HepG2 (cell line): ENCODE measurements around the gene PDGFB. TPM values are rescaled to one million over a fixed set of nuclear protein-coding genes. Genes with fewer than 3 reads are reported as not detected.

Experiments used
- ATF7-NPFF ChIP-seq: sonication (generic); formaldehyde crosslinking; IDR thresholded peaks from 2 replicates; pipeline ENCODE4 v1.8.1; 2023; ENCODE audit warnings: mild to moderate bottlenecking, low read depth, missing genetic modification reagents, moderate library complexity
- ETV5 ChIP-seq: IDR thresholded peaks from 2 replicates; pipeline ENCODE4 v1.6.1; 2018; ENCODE audit warnings: missing biosample characterization, missing genetic modification reagents, inconsistent platforms, borderline replicate concordance
- KLF15 ChIP-seq: sonication (generic); formaldehyde crosslinking; IDR thresholded peaks from 2 replicates; pipeline ENCODE4 v1.8.1; 2023; ENCODE audit warnings: borderline replicate concordance, mild to moderate bottlenecking, inconsistent platforms, missing genetic modification reagents, mixed read lengths
- MED13 ChIP-seq: sonication (generic); formaldehyde crosslinking; IDR thresholded peaks from 2 replicates; pipeline ENCODE4 v1.5.0; 2020; ENCODE audit warnings: missing genetic modification reagents
- MXD4 ChIP-seq: IDR thresholded peaks from 2 replicates; pipeline ENCODE4 v1.6.1; 2016; ENCODE audit warnings: mild to moderate bottlenecking, missing biosample characterization, missing genetic modification reagents
- NCOA2 ChIP-seq: sonication (generic); formaldehyde crosslinking; IDR thresholded peaks from 2 replicates; pipeline ENCODE4 v1.8.0; 2022; ENCODE audit warnings: inconsistent platforms
- POLR2A ChIP-seq, 2 experiments: IDR thresholded peaks; 2 replicates each; pipeline ENCODE4 v1.6.1; 2011; ENCODE audit warnings: low read depth in 2 of 2, low read length in 2 of 2, mild to moderate bottlenecking in 1 of 2, moderate library complexity in 1 of 2; ENCODE audit not compliant: insufficient read depth in 1 of 2
- SMAD1 ChIP-seq: sonication (generic); formaldehyde crosslinking; IDR thresholded peaks from 2 replicates; pipeline ENCODE4 v1.4.0; 2020; ENCODE audit warnings: missing genetic modification reagents, low read depth, mild to moderate bottlenecking, borderline replicate concordance
- TBL1XR1 ChIP-seq: fragments of 150-350 bp; IDR thresholded peaks from 2 replicates; pipeline ENCODE4 v1.6.1; 2014; ENCODE audit warnings: borderline replicate concordance, low read length; ENCODE audit not compliant: partially characterized antibody
- TOPORS ChIP-seq: sonication (generic); formaldehyde crosslinking; IDR thresholded peaks from 2 replicates; pipeline ENCODE4 v1.8.0; 2023; ENCODE audit warnings: mild to moderate bottlenecking, missing genetic modification reagents
- ZBTB38 ChIP-seq: sonication (generic); formaldehyde crosslinking; IDR thresholded peaks from 2 replicates; pipeline ENCODE4 v1.5.1; 2020; ENCODE audit warnings: mild to moderate bottlenecking, missing genetic modification reagents
- ZC3H13 ChIP-seq: sonication (generic); formaldehyde crosslinking; IDR thresholded peaks from 2 replicates; pipeline ENCODE4 v1.8.1; 2023; ENCODE audit warnings: mild to moderate bottlenecking, missing genetic modification reagents, moderate library complexity
- ZFAT ChIP-seq: sonication (generic); formaldehyde crosslinking; conservative IDR thresholded peaks from 2 replicates; pipeline ENCODE4 v1.8.1; 2023; ENCODE audit warnings: missing genetic modification reagents, inconsistent platforms
- ZFX ChIP-seq: sonication (generic); formaldehyde crosslinking; IDR thresholded peaks from 2 replicates; pipeline ENCODE4 v1.4.0; 2020; ENCODE audit warnings: mild to moderate bottlenecking, low read depth, missing genetic modification reagents, moderate library complexity
- ZNF136 ChIP-seq: sonication (generic); formaldehyde crosslinking; IDR thresholded peaks from 2 replicates; pipeline ENCODE4 v1.8.1; 2022; ENCODE audit warnings: low read depth, mild to moderate bottlenecking, moderate library complexity, missing genetic modification reagents
- ZNF296 ChIP-seq: sonication (generic); formaldehyde crosslinking; conservative IDR thresholded peaks from 2 replicates; pipeline ENCODE4 v1.5.0; 2020; ENCODE audit warnings: mild to moderate bottlenecking, missing genetic modification reagents
- ZNF550 ChIP-seq: sonication (generic); formaldehyde crosslinking; IDR thresholded peaks from 2 replicates; pipeline ENCODE4 v1.4.0; 2020; ENCODE audit warnings: mild to moderate bottlenecking, missing genetic modification reagents, borderline replicate concordance
- ZNF670 ChIP-seq: sonication (generic); formaldehyde crosslinking; IDR thresholded peaks from 2 replicates; pipeline ENCODE4 v1.8.0; 2022; ENCODE audit warnings: mild to moderate bottlenecking, missing genetic modification reagents, borderline replicate concordance
- ZSCAN21 ChIP-seq: sonication (generic); formaldehyde crosslinking; IDR thresholded peaks from 2 replicates; pipeline ENCODE4 v1.8.0; 2022; ENCODE audit warnings: mild to moderate bottlenecking, missing genetic modification reagents, moderate library complexity, borderline replicate concordance
- polyA plus RNA-seq, 8 experiments: library from polyadenylated mRNA; depleted of rRNA in 3 of 8; stranded (reverse) in 7 of 8; unstranded in 1 of 8; fragments of >200 nt; fragmentation: Illumina TruSeq in 4 of 8; extraction: Trizol in 4 of 8; gene quantifications; 2 replicates each; pipeline versions ENCODE4 v1.2.1 to v1.2.3, GENCODE V29; 2011 to 2016; ENCODE audit warnings: low read depth in 4 of 8, missing spikeins in 1 of 8, mixed read lengths in 1 of 8; ENCODE audit not compliant: insufficient read depth in 1 of 8
- total RNA-seq, 5 experiments: library from RNA; depleted of rRNA; stranded (reverse); fragments of >200 nt; fragmentation: Illumina TruSeq; extraction: Trizol; gene quantifications; 2 replicates each; pipeline ENCODE4 v1.2.3, GENCODE V29; 2016; ENCODE audit warnings: low read depth in 1 of 5
- TF ChIP-seq, protein P1 (sequence below): sonication (generic); formaldehyde crosslinking; conservative IDR thresholded peaks from 2 replicates; pipeline ENCODE4 v1.8.0; 2022; ENCODE audit warnings: mild to moderate bottlenecking, moderate library complexity, missing genetic modification reagents
- TF ChIP-seq, protein P2 (sequence below): sonication (generic); formaldehyde crosslinking; IDR thresholded peaks from 2 replicates; pipeline ENCODE4 v1.5.1; 2020; ENCODE audit warnings: missing genetic modification reagents, mild to moderate bottlenecking, borderline replicate concordance
- TF ChIP-seq, protein P3 (sequence below): IDR thresholded peaks from 2 replicates; pipeline ENCODE4 v1.6.1; 2012; ENCODE audit warnings: low read length, improper control_type of control experiment

Gene PDGFB
- total and polyA plus RNA-seq, 2 of the 13 experiments (the other 11 are each of a cell fraction or from before 2014, with no cell fraction given) = 1.4 to 10.1 TPM

DNA sequence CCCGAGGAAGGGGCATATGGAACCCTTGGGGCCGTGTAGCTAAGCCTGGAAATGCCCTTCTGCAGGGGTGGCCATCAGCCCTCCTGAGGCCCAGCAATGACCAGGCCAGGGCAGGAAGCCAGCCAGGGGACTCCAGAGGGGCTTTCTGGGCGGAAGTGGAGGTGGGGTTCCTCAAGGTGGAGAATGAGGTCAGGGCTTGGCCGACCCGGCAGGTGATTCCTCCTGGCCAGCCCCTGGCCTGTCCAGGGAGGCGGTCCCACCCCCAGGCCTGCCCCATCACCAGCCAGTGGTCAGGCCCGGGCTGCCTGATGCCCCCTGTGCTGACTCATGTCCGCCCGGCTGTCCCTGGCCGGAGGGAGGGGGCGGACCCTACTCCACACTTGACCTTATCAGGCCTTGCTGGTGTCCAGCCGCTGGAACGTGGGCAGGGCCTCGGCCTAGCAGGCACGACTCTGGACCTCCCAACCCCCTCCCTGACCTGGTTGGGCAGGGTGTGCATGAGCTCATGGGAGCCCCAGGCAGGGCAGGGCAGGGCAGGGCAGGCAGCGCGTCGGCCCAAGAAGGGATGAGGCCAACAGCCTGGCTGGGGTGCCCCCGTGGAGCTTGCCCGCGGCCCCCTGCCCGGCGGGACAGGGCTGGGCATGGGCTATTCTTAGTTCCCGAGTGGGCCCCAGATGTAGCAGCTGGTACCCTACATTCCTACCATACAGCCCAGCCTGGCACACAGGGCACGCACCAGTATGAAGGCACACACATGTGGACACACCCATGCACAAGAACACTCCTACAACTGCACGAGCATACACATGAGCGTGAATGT, 38.8 kb upstream of the PDGFB start (continued):
- TF ChIP-seq POLR2A (IDR thresholded peaks at IDR 0.05; ENCODE audit: insufficient read depth in 1 of 2, low read depth in 2 of 2, low read length in 2 of 2) (peak in 1 of 2 experiments; percentile 39; a peak in 1 of 4 replicates), ETV5 (CRISPR knock-in tag) (peak; percentile 96), ZC3H13 (CRISPR knock-in tag) (0 out of 2 replicates have a peak, but pooled peaks have one; percentile 35), ZNF670 (CRISPR knock-in tag) (peak; percentile 97), TOPORS (peak; percentile 36; the same call in 1 of the 2 replicates), ZSCAN21 (CRISPR knock-in tag) (peak; percentile 92; the same call in 1 of the 2 replicates), ATF7-NPFF (CRISPR knock-in tag) (0 out of 2 replicates have a peak, but pooled peaks have one; percentile 22), ZFX (CRISPR knock-in tag) (peak; percentile 97), NCOA2 (CRISPR knock-in tag) (peak; percentile 65), ZNF550 (CRISPR knock-in tag) (no peak), ZNF136 (peak; percentile 66; the same call in 1 of the 2 replicates), KLF15 (CRISPR knock-in tag) (no peak), ZFAT (no peak), TBL1XR1 (no peak), ZNF296 (peak; percentile 99), MED13 (CRISPR knock-in tag) (no peak), SMAD1 (CRISPR knock-in tag) (no peak), MXD4 (CRISPR knock-in tag) (peak; percentile 48; the same call in 1 of the 2 replicates), ZBTB38 (CRISPR knock-in tag) (peak; percentile 80)
- TF ChIP-seq, protein P1, sequence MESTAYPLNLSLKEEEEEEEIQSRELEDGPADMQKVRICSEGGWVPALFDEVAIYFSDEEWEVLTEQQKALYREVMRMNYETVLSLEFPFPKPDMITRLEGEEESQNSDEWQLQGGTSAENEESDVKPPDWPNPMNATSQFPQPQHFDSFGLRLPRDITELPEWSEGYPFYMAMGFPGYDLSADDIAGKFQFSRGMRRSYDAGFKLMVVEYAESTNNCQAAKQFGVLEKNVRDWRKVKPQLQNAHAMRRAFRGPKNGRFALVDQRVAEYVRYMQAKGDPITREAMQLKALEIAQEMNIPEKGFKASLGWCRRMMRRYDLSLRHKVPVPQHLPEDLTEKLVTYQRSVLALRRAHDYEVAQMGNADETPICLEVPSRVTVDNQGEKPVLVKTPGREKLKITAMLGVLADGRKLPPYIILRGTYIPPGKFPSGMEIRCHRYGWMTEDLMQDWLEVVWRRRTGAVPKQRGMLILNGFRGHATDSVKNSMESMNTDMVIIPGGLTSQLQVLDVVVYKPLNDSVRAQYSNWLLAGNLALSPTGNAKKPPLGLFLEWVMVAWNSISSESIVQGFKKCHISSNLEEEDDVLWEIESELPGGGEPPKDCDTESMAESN (CRISPR knock-in tag) = peak; percentile 58; the same call in 1 of the 2 replicates
- TF ChIP-seq, protein P2, sequence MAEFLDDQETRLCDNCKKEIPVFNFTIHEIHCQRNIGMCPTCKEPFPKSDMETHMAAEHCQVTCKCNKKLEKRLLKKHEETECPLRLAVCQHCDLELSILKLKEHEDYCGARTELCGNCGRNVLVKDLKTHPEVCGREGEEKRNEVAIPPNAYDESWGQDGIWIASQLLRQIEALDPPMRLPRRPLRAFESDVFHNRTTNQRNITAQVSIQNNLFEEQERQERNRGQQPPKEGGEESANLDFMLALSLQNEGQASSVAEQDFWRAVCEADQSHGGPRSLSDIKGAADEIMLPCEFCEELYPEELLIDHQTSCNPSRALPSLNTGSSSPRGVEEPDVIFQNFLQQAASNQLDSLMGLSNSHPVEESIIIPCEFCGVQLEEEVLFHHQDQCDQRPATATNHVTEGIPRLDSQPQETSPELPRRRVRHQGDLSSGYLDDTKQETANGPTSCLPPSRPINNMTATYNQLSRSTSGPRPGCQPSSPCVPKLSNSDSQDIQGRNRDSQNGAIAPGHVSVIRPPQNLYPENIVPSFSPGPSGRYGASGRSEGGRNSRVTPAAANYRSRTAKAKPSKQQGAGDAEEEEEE (CRISPR knock-in tag) = peak; percentile 94; the same call in 1 of the 2 replicates
- TF ChIP-seq, protein P3, sequence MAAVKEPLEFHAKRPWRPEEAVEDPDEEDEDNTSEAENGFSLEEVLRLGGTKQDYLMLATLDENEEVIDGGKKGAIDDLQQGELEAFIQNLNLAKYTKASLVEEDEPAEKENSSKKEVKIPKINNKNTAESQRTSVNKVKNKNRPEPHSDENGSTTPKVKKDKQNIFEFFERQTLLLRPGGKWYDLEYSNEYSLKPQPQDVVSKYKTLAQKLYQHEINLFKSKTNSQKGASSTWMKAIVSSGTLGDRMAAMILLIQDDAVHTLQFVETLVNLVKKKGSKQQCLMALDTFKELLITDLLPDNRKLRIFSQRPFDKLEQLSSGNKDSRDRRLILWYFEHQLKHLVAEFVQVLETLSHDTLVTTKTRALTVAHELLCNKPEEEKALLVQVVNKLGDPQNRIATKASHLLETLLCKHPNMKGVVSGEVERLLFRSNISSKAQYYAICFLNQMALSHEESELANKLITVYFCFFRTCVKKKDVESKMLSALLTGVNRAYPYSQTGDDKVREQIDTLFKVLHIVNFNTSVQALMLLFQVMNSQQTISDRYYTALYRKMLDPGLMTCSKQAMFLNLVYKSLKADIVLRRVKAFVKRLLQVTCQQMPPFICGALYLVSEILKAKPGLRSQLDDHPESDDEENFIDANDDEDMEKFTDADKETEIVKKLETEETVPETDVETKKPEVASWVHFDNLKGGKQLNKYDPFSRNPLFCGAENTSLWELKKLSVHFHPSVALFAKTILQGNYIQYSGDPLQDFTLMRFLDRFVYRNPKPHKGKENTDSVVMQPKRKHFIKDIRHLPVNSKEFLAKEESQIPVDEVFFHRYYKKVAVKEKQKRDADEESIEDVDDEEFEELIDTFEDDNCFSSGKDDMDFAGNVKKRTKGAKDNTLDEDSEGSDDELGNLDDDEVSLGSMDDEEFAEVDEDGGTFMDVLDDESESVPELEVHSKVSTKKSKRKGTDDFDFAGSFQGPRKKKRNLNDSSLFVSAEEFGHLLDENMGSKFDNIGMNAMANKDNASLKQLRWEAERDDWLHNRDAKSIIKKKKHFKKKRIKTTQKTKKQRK = no peak
